HK-2 (cell line): ENCODE results near the gene CGB1.
A peak's percentile ranks its signal among the peaks of the same experiment; 100 is the strongest.
"Not testable (repeated sequence)": the region's sequence is repeated elsewhere in the genome, so short reads cannot be mapped to it uniquely, and the experiment has no call there.

ENCODE experiments used
- DNase-seq: peaks from one replicate; pipeline ENCODE4 v3.0.0-alpha.2; 2018; ENCODE audit not compliant: unreplicated experiment

Gene CGB1

DNA sequence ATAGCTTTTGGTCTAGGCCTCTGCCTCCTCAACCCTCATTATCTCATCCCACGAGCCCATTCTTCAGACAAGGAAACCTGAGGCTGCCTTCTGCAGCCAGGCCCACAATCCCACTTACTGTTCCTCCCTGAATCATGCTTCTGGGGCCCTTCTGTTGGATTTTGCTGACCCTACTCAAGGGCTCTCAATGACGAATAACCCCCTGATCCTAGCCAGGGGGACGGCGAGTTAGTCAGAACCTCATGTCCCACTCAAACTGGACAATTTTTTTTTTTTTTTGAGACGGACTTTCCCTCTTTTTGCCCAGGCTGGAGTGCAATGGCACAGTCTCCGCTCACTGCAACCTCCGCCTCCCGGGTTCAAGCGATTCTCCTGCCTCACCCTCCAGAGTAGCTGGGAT is 14.6 kb downstream of the CGB1 start:
- DNase-seq = no peak

- peak; percentile 81 for DNase-seq
Observed at GRCh38 chr19:49020931-49021895, 15.5 kb downstream of the CGB1 start.

GRCh38 chr19:49020342-49020741 is 16.4 kb downstream of the CGB1 start:
- DNase-seq = peak; percentile 60

DNA sequence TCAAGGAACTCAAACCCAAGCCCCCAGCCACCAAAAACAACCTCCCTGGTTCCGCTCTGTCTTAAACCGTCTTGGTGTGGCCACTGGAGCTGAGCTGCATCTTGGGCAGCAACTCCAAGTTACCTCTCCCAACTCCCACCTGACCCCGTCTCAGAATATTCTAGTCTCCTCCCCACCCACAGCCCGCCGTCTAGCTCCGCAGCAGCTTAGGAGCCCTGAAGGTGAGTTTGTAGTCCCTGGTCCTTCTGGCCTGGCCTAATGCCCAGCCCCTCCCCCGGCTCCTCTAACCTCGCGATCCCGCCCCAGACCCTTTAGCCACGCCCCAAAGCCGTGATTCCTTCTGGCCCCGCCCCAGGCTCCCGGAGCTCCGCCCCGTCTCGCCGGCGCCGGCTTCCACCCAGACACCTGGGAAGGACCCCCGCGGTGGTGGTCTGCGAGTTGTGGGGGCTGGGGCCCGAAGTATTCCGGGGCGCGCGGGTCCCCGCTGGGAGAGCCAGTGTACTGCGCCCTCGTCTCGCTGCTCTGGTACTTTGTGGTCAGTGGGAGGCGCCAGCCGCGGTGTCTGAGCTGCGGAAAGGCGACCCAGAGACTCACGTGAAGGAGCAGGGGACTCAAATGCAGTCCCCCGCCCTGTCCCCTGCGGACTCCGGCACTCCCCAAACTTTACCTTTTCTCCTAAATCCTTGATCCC is 17.3 kb downstream of the CGB1 start:
- DNase-seq = peak; percentile 64

GRCh38 chr19:49018388-49019241 is 18.1 kb downstream of the CGB1 start:
- not testable (repeated sequence) for DNase-seq

DNA sequence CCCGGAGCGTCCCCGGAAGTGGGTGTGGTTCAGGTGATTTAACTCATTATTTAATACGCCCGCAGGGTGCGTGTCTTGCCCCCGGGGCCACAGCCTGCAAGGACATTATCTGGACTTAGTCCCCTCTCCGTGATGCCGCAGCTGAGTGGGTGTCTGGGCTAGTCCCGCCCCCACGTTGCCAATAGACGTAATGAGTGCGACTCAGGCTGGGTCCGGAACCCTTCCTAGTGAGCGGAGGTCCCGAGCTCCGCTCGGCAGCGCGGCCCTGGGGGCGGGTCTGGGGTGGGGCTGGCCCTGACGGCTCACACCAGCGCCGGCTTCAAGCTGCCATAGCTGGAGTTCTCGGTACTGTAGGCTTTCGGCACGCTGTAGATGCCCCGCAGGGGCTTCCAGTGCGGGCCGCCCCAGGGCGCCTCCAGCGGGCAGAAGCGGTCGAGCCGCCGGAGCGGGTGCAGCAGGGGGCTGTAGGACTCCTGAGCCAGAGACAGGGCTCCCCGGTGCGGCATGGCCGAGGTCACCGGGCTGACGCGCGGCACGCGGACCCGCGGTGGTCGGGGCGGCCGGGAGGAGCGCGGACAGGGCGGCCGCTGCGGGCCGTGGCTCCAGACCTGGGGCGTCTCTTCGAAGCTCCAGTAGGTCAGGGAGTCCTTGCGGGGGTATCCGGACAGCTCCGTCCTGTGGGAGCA is 18.9 kb downstream of the CGB1 start:
- DNase-seq = no peak

DNA sequence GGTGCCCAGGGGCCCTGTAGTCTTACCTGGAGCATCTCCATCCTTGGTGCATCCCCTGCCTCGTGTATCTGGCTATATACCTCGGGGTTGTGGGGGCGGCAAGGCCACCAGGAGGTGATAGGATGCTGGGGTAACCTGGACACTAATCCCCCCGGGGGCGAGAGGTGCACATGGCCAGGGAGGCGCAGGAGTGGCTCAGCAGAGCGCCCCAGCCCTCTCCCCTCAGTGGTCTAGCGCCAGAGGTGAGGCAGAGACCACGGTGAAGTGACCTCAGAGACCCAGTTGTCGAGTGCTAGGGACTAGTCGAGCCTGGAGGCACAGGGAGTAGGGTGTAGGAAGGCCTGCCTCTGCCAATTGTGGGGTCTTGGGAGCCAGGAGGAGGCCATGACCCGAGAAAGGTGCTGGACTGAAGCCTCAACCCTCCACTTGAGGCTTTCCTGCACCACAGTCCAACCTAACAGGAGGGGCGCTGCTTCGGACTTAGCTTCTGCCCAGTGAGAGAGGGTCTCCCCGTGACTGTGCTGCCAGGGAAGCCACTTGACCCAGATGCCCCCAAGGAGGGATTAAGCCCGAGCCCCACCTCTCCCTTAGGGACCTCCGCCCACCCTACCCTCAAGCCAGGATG is 19.5 kb downstream of the CGB1 start, which contains the start of gene LHB:
Gene LHB (minus strand): TSS at position 51 of the 625 bp plus-strand sequence. CDS start 10 bp downstream, at position 41.
- no peak for DNase-seq

- DNase-seq = no peak
Observed at GRCh38 chr19:49016067-49016839, 20.4 kb downstream of the CGB1 start.

GRCh38 chr19:49014870-49015255 is 21.8 kb downstream of the CGB1 start:
- DNase-seq = no peak

GRCh38 chr19:49014123-49014869 is 22.4 kb downstream of the CGB1 start:
- DNase-seq = no peak

DNA sequence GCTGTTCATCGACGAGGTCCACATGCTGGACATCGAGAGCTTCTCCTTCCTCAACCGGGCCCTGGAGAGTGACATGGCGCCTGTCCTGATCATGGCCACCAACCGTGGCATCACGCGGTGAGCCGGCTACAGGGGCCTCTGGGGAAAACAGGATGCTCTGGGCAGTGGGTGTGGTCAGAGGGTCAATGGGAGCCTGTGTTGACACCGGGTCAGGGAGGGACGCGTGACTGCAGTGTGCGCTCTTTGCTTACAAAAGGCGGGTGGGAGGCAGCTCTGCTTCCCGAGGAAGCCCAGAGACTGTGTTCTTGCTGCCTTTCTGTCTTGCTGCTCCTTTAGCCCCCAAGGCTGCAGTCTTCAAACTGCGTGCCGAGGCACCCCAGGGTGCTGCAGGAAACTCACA is 25.5 kb downstream of the CGB1 start:
- DNase-seq = no peak

- no peak for DNase-seq
Observed at GRCh38 chr19:49010453-49010852, 26.2 kb downstream of the CGB1 start.

DNA sequence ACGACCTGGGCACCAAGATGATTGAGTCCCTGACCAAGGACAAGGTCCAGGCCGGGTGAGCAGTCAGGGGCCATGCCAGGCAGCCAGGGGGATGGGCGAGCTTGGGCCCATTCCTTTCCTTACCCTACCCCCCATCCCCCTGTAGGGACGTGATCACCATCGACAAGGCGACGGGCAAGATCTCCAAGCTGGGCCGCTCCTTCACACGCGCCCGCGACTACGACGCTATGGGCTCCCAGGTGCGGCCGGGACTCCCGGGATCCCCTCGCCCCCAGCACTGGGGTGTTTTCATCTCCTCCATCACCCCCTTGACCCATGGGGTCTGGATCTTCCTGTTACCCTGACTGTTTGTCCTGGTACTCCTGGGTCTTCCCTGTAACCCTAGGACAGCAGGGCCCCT is 26.9 kb downstream of the CGB1 start:
- no peak for DNase-seq

GRCh38 chr19:49006905-49007304 is 29.8 kb downstream of the CGB1 start:
- no peak for DNase-seq

DNA sequence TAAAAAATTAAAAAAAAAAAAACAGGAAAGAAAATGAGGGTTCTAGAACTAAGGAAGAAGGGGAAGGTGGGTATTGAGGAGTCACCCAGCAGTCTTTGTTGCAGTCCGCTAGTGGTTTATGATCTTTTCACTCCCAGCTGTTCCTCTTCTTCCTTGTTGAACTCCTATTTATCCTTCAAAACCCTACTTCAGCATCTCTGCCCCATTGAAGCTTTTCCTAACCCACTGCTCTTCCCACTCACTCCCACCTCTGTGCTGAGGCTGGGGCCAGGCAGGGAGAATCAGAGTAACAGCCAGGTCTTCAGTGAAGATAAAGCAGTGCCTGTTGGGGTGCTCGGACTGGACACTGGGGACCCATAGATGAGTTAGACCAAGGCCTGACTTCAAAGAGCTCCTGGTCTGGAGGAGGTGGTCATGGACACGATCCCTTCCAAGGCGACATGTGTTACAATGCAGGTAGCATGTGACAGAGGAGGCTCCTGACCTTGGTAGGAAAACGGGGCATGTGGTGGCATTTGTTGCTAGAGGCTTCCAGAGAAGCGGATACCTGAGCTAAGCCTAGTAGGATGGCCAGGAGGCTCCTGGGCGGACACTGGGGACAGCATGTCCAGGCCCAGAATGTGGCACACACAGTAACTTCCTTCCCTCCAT is 31.6 kb downstream of the CGB1 start:
- DNase-seq = no peak

DNA sequence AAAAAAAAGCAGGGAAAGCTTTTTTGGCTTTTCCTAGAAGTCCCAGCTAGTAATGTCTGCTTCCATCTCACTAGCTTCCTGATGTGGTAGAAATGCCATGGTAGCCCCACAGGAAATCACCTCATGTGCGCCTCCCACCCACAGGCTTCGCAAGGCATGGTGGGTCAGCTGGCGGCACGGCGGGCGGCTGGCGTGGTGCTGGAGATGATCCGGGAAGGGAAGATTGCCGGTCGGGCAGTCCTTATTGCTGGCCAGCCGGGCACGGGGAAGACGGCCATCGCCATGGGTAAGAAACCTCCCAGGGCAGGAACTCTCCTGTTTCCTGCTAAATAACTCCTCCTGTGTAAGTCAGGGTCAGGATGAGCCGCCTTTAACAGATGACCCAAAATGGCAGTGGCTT is 32.6 kb downstream of the CGB1 start:
- no peak for DNase-seq

- DNase-seq = peak; percentile 53
Observed at GRCh38 chr19:48999481-49000325, 37.0 kb downstream of the CGB1 start.

DNA sequence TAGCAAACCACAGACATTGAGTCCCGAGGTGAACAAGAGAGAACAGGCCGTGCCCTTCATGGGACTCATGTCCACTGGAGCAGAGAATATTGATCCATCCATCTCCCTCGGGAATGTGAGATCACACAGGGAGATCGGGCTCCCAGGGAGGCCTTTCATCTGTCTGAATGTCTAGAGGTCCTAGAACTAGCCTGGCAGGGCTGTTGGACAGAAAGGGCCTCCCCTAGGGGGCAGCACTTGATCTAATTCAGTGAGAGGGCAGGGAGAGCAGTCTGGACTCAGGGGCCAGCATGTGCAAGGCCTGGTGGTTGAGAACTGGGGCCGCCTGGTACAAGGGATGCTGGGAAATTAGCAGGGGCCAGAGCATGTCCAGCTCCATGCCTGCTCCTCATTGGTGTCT is 38.7 kb downstream of the CGB1 start:
- DNase-seq = peak; percentile 81
